ENCODE results near the gene PHAX. TPM values are rescaled to one million over a fixed set of nuclear protein-coding genes. Genes with fewer than 3 reads are reported as not detected.
A peak's percentile ranks its signal among the peaks of the same experiment; 100 is the strongest.

The PHAX gene
- total and polyA plus RNA-seq, 10 of the 15 experiments (the other 5 are each of a cell fraction or from before 2014, with no cell fraction given): 28.2 to 88.7 (median 60.3) TPM

- intact Hi-C loops (cut with micrococcal nuclease; ENCODE audit: unreplicated experiment) (no loop called here), in situ Hi-C loops (cut with MboI) (no loop called here)
- FAIRE-seq (no peak), DNase-seq (ENCODE audit: low read depth, low spot score) (no peak), ATAC-seq (no peak)
- CTCF ChIA-PET: interaction anchor here (0.7 to 1.1 kb wide), 2 partner anchors 8 to 62 kb away, joined by 4 to 5 read pairs; no protein-coding TSS in a partner anchor
- H3K27me3 ChIP-seq (replicated peaks in 1 of 2; ENCODE audit: control insufficient read depth in 2 of 2, insufficient read depth in 2 of 2, low read length in 1 of 2): no peaks in the 10 kb centered on the region
- no TSS peak for BruUV-seq (replicated peaks)
- POLR2A ChIA-PET: interaction anchor here (0.7 kb wide), 1 partner anchor 171 kb away, joined by 3 read pairs; the partner anchor contains the start of gene LMNB1
- no peak overlapping the region for H2AFZ ChIP-seq (ENCODE audit: control insufficient read depth, low read depth, low read length)
- RAD21 ChIA-PET (ENCODE audit: unreplicated experiment): no interaction called here
- no peaks in the 10 kb centered on the region; the same call in 1 of the 2 replicates for H3K4me1 ChIP-seq (ENCODE audit: control insufficient read depth, insufficient read depth, low read length)
- peaks cover 53% of the 10 kb centered on the region for H3K79me2 ChIP-seq (ENCODE audit: control insufficient read depth, insufficient read depth, low read length)
- WGBS (ENCODE audit: insufficient coverage, insufficient replicate concordance, low lambda C conversion rate, missing lambda C conversion rate): 100% methylated on average over 3 of the region's 5 CpGs
- no peaks in the 10 kb centered on the region for H4K20me1 ChIP-seq (ENCODE audit: control insufficient read depth, insufficient read depth)
- peaks cover 0 to 27% of the 10 kb centered on the region in 2 experiments; a peak in 3 of 4 replicates for H3K36me3 ChIP-seq (ENCODE audit: control insufficient read depth in 2 of 2, insufficient read depth in 2 of 2, low read length in 1 of 2)
- no peaks in the 10 kb centered on the region for H3K9me3 ChIP-seq (replicated peaks; ENCODE audit: control insufficient read depth, insufficient read depth, low read length)
- H3K4me2 ChIP-seq (ENCODE audit: control insufficient read depth, insufficient read depth): no peak overlapping the region
- SMC1A ChIA-PET (ENCODE audit: uncharacterized antibody, unreplicated experiment): interaction anchor here (0.9 to 1.4 kb wide), 2 partner anchors 70 to 665 kb away, joined by 3 to 7 read pairs; no protein-coding TSS in a partner anchor
- no peak overlapping the region for H3K9ac ChIP-seq (ENCODE audit: control insufficient read depth, insufficient read depth, low read length)
- no peak overlapping the region for H3K27ac ChIP-seq (ENCODE audit: control insufficient read depth, insufficient read depth)
- H3K4me3 ChIP-seq: peak overlapping the region; percentile 9; the same call in 1 of the 2 replicates
- TF ChIP-seq TAF1 (IDR thresholded peaks at IDR 0.05; ENCODE audit: borderline replicate concordance, low read depth, low read length): no peak
- TF ChIP-seq RUNX3 (IDR thresholded peaks at IDR 0.05; ENCODE audit: low read length): no peak
- TF ChIP-seq BMI1 (IDR thresholded peaks at IDR 0.05; ENCODE audit: borderline replicate concordance): no peak
- TF ChIP-seq, protein P1, sequence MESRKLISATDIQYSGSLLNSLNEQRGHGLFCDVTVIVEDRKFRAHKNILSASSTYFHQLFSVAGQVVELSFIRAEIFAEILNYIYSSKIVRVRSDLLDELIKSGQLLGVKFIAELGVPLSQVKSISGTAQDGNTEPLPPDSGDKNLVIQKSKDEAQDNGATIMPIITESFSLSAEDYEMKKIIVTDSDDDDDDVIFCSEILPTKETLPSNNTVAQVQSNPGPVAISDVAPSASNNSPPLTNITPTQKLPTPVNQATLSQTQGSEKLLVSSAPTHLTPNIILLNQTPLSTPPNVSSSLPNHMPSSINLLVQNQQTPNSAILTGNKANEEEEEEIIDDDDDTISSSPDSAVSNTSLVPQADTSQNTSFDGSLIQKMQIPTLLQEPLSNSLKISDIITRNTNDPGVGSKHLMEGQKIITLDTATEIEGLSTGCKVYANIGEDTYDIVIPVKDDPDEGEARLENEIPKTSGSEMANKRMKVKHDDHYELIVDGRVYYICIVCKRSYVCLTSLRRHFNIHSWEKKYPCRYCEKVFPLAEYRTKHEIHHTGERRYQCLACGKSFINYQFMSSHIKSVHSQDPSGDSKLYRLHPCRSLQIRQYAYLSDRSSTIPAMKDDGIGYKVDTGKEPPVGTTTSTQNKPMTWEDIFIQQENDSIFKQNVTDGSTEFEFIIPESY (IDR thresholded peaks at IDR 0.05): no peak
- TF ChIP-seq, protein P2, sequence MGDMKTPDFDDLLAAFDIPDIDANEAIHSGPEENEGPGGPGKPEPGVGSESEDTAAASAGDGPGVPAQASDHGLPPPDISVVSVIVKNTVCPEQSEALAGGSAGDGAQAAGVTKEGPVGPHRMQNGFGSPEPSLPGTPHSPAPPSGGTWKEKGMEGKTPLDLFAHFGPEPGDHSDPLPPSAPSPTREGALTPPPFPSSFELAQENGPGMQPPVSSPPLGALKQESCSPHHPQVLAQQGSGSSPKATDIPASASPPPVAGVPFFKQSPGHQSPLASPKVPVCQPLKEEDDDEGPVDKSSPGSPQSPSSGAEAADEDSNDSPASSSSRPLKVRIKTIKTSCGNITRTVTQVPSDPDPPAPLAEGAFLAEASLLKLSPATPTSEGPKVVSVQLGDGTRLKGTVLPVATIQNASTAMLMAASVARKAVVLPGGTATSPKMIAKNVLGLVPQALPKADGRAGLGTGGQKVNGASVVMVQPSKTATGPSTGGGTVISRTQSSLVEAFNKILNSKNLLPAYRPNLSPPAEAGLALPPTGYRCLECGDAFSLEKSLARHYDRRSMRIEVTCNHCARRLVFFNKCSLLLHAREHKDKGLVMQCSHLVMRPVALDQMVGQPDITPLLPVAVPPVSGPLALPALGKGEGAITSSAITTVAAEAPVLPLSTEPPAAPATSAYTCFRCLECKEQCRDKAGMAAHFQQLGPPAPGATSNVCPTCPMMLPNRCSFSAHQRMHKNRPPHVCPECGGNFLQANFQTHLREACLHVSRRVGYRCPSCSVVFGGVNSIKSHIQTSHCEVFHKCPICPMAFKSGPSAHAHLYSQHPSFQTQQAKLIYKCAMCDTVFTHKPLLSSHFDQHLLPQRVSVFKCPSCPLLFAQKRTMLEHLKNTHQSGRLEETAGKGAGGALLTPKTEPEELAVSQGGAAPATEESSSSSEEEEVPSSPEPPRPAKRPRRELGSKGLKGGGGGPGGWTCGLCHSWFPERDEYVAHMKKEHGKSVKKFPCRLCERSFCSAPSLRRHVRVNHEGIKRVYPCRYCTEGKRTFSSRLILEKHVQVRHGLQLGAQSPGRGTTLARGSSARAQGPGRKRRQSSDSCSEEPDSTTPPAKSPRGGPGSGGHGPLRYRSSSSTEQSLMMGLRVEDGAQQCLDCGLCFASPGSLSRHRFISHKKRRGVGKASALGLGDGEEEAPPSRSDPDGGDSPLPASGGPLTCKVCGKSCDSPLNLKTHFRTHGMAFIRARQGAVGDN (IDR thresholded peaks at IDR 0.05): no peak
- TF ChIP-seq NRF1 (conservative IDR thresholded peaks at IDR 0.05; ENCODE audit: low read depth, low read length): no peak
- no peak for TF ChIP-seq NR2C1 (IDR thresholded peaks at IDR 0.05)
- TF ChIP-seq NR2F1 (conservative IDR thresholded peaks at IDR 0.05): no peak
- TF ChIP-seq TCF3 (IDR thresholded peaks at IDR 0.05; ENCODE audit: borderline replicate concordance, insufficient read depth, low read depth, low read length): no peak
- TF ChIP-seq, protein P3, sequence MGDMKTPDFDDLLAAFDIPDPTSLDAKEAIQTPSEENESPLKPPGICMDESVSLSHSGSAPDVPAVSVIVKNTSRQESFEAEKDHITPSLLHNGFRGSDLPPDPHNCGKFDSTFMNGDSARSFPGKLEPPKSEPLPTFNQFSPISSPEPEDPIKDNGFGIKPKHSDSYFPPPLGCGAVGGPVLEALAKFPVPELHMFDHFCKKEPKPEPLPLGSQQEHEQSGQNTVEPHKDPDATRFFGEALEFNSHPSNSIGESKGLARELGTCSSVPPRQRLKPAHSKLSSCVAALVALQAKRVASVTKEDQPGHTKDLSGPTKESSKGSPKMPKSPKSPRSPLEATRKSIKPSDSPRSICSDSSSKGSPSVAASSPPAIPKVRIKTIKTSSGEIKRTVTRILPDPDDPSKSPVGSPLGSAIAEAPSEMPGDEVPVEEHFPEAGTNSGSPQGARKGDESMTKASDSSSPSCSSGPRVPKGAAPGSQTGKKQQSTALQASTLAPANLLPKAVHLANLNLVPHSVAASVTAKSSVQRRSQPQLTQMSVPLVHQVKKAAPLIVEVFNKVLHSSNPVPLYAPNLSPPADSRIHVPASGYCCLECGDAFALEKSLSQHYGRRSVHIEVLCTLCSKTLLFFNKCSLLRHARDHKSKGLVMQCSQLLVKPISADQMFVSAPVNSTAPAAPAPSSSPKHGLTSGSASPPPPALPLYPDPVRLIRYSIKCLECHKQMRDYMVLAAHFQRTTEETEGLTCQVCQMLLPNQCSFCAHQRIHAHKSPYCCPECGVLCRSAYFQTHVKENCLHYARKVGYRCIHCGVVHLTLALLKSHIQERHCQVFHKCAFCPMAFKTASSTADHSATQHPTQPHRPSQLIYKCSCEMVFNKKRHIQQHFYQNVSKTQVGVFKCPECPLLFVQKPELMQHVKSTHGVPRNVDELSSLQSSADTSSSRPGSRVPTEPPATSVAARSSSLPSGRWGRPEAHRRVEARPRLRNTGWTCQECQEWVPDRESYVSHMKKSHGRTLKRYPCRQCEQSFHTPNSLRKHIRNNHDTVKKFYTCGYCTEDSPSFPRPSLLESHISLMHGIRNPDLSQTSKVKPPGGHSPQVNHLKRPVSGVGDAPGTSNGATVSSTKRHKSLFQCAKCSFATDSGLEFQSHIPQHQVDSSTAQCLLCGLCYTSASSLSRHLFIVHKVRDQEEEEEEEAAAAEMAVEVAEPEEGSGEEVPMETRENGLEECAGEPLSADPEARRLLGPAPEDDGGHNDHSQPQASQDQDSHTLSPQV (IDR thresholded peaks at IDR 0.05): no peak
- no peak for TF ChIP-seq FOS (IDR thresholded peaks at IDR 0.05; ENCODE audit: borderline replicate concordance, extremely low read depth, insufficient read length)
- TF ChIP-seq E2F4 (IDR thresholded peaks at IDR 0.05; ENCODE audit: low read depth, low read length): no peak
- TF ChIP-seq, protein P4, sequence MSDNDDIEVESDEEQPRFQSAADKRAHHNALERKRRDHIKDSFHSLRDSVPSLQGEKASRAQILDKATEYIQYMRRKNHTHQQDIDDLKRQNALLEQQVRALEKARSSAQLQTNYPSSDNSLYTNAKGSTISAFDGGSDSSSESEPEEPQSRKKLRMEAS (IDR thresholded peaks at IDR 0.05; ENCODE audit: low read depth, low read length): no peak
Measured at GRCh38 chr5:126605525-126605924, 4.8 kb downstream of the PHAX start.

Data from GM12878 (cell line).